H1 (cell line): Measurements from ENCODE around the gene OR1M1. TPM values are rescaled to one million over a fixed set of nuclear protein-coding genes. Genes with fewer than 3 reads are reported as not detected.

ENCODE experiments used
- CTCF ChIA-PET: fragments of 300-600 bp; sonication (Branson Sonifier 250); formaldehyde crosslinking; loops from one replicate; lab custom pipeline; 2021; ENCODE audit not compliant: partially characterized antibody; lab: Charles Lee
- POLR2A ChIA-PET: fragments of 300-600 bp; sonication (Branson Sonifier 250); formaldehyde crosslinking; loops from one replicate; lab custom pipeline; 2021; ENCODE audit warnings: inconsistent platforms; ENCODE audit not compliant: partially characterized antibody; lab: Charles Lee
- DNase-seq, 2 experiments: peaks; one replicate each; pipeline versions ENCODE4 v3.0.0 to v3.0.0-alpha.2; 2010 to 2022; ENCODE audit warnings: low spot score in 2 of 2, low read depth in 1 of 2, mixed read lengths in 1 of 2
- FAIRE-seq: peaks from 2 replicates; lab custom pipeline; 2011; peaks lifted over from hg19 to GRCh38; lab: Jason Lieb, UNC
- H2AFZ ChIP-seq: 2 replicates; pipeline ENCODE4 v1.8.1; 2012; ENCODE audit warnings: low read length, inconsistent platforms
- H2AK5ac ChIP-seq: 2 replicates; pipeline ENCODE4 v1.6.1; 2013; ENCODE audit warnings: low read depth, low read length
- H2BK120ac ChIP-seq: replicated peaks from 2 replicates; pipeline ENCODE3; 2013; ENCODE audit warnings: low read depth, low read length, inconsistent platforms
- H2BK12ac ChIP-seq: 2 replicates; pipeline ENCODE4 v1.6.1; 2013; ENCODE audit warnings: low read depth, low read length
- H2BK15ac ChIP-seq: 2 replicates; pipeline ENCODE4 v1.6.1; 2013; ENCODE audit warnings: low read length
- H2BK20ac ChIP-seq: 2 replicates; pipeline ENCODE4 v1.6.1; 2013; ENCODE audit warnings: low read length
- H2BK5ac ChIP-seq: 2 replicates; pipeline ENCODE4 v1.6.1; 2013; ENCODE audit warnings: low read depth, low read length
- H3K14ac ChIP-seq: 2 replicates; pipeline ENCODE4 v1.6.1; 2013; ENCODE audit warnings: inconsistent platforms; ENCODE audit not compliant: insufficient read length
- H3K18ac ChIP-seq: 2 replicates; pipeline ENCODE4 v1.6.1; 2013; ENCODE audit warnings: low read length; ENCODE audit errors: extremely low read depth
- H3K23ac ChIP-seq: 2 replicates; pipeline ENCODE4 v1.6.1; 2013; ENCODE audit warnings: inconsistent platforms; ENCODE audit not compliant: insufficient read length
- H3K23me2 ChIP-seq: 2 replicates; pipeline ENCODE4 v1.6.1; 2013; ENCODE audit warnings: low read depth, low read length
- H3K27ac ChIP-seq: 2 replicates; pipeline ENCODE4 v1.6.1; 2011; ENCODE audit warnings: low read depth, low read length, inconsistent platforms
- H3K27me3 ChIP-seq, 4 experiments: replicated peaks in 1 of 4; 1 replicate in 1 of 4; 2 replicates in 3 of 4; pipeline versions ENCODE4 v1.6.1 to v1.8.1; 2011 to 2013; ENCODE audit warnings: low read length in 3 of 4, mild to moderate bottlenecking in 3 of 4, inconsistent platforms in 2 of 4, mixed read lengths in 2 of 4, moderate library complexity in 1 of 4; ENCODE audit not compliant: control insufficient read depth in 3 of 4, insufficient read depth in 3 of 4; ENCODE audit errors: extremely low read depth in 1 of 4
- H3K36me3 ChIP-seq, 4 experiments: 2 replicates each; pipeline versions ENCODE4 v1.6.1 to v1.8.1; 2011 to 2013; ENCODE audit warnings: mild to moderate bottlenecking in 4 of 4, low read length in 3 of 4, moderate library complexity in 2 of 4, control low read depth in 1 of 4, inconsistent platforms in 1 of 4; ENCODE audit not compliant: insufficient read depth in 4 of 4, control insufficient read depth in 2 of 4
- H3K4ac ChIP-seq: replicated peaks from 2 replicates; pipeline ENCODE3; 2013; ENCODE audit warnings: low read length, low read depth, mixed read lengths, inconsistent platforms; ENCODE audit not compliant: insufficient read length
- H3K4me1 ChIP-seq, 4 experiments: replicated peaks in 1 of 4; 1 replicate in 1 of 4; 2 replicates in 3 of 4; pipeline versions ENCODE4 v1.6.1 to v1.8.1; 2011 to 2013; ENCODE audit warnings: low read length in 3 of 4, inconsistent platforms in 2 of 4, mixed read lengths in 1 of 4; ENCODE audit not compliant: insufficient read depth in 4 of 4, control insufficient read depth in 3 of 4
- H3K4me2 ChIP-seq, 2 experiments: 2 replicates each; pipeline versions ENCODE4 v1.6.1 to v1.8.1; 2011 to 2013; ENCODE audit warnings: low read depth in 2 of 2, low read length in 2 of 2, control low read depth in 1 of 2, inconsistent platforms in 1 of 2, mild to moderate bottlenecking in 1 of 2; ENCODE audit not compliant: insufficient read depth in 1 of 2
- H3K4me3 ChIP-seq, 4 experiments: fragments of 200-600, 300-600 bp in 1 of 4; sonication (generic), shearing (Covaris generic), sonication (Bioruptor Twin) in 1 of 4; 2 replicates each; pipeline versions ENCODE4 v1.5.1 to v1.8.1; 2011 to 2016; ENCODE audit warnings: low read length in 4 of 4, low read depth in 3 of 4, control low read depth in 2 of 4, inconsistent platforms in 2 of 4, mild to moderate bottlenecking in 2 of 4, mixed read lengths in 1 of 4, moderate library complexity in 1 of 4; ENCODE audit not compliant: insufficient read depth in 2 of 4; ENCODE audit errors: extremely low read depth in 1 of 4
- H3K56ac ChIP-seq: replicated peaks from 2 replicates; pipeline ENCODE3; 2013; ENCODE audit warnings: low read depth, mild to moderate bottlenecking, mixed read lengths, low read length, inconsistent platforms; ENCODE audit not compliant: insufficient read length
- H3K79me1 ChIP-seq: 2 replicates; pipeline ENCODE4 v1.6.1; 2013; ENCODE audit warnings: low read depth, low read length, control low read depth
- H3K79me2 ChIP-seq, 2 experiments: 2 replicates each; pipeline versions ENCODE4 v1.6.1 to v1.8.1; 2012 to 2013; ENCODE audit warnings: low read length in 2 of 2, mild to moderate bottlenecking in 2 of 2, inconsistent platforms in 1 of 2; ENCODE audit not compliant: insufficient read depth in 2 of 2, control insufficient read depth in 1 of 2
- H3K9ac ChIP-seq, 4 experiments: replicated peaks in 1 of 4; 1 replicate in 1 of 4; 2 replicates in 3 of 4; pipeline versions ENCODE4 v1.6.1 to v1.8.1; 2011 to 2013; ENCODE audit warnings: low read depth in 3 of 4, low read length in 3 of 4, control low read depth in 2 of 4, mild to moderate bottlenecking in 2 of 4, moderate library complexity in 2 of 4, inconsistent platforms in 1 of 4; ENCODE audit errors: extremely low read depth in 1 of 4
- H3K9me3 ChIP-seq, 2 experiments: 2 replicates each; pipeline versions ENCODE4 v1.6.1 to v1.8.1; 2012 to 2013; ENCODE audit warnings: mild to moderate bottlenecking in 2 of 2, moderate library complexity in 2 of 2, control low read depth in 1 of 2, inconsistent platforms in 1 of 2, low read depth in 1 of 2, low read length in 1 of 2, mixed read lengths in 1 of 2; ENCODE audit not compliant: insufficient read depth in 2 of 2
- H4K20me1 ChIP-seq, 2 experiments: replicated peaks in 1 of 2; 2 replicates each; pipeline versions ENCODE3 to v1.8.1; 2011 to 2013; ENCODE audit warnings: inconsistent platforms in 2 of 2, low read length in 2 of 2, mild to moderate bottlenecking in 1 of 2; ENCODE audit not compliant: insufficient read depth in 2 of 2, control insufficient read depth in 1 of 2
- H4K5ac ChIP-seq: 2 replicates; pipeline ENCODE4 v1.6.1; 2013; ENCODE audit warnings: low read length, low read depth, mixed read lengths, inconsistent platforms; ENCODE audit not compliant: insufficient read length
- H4K8ac ChIP-seq: 2 replicates; pipeline ENCODE4 v1.8.0; 2013; ENCODE audit warnings: mild to moderate bottlenecking, moderate library complexity, low read length, inconsistent platforms; ENCODE audit not compliant: insufficient read depth; ENCODE audit errors: extremely low read depth
- H4K91ac ChIP-seq: replicated peaks from 2 replicates; pipeline ENCODE3; 2013; ENCODE audit warnings: low read length, mixed read lengths, inconsistent platforms; ENCODE audit not compliant: insufficient read length
- ATF2 ChIP-seq: IDR thresholded peaks from 2 replicates; pipeline ENCODE4 v1.6.1; 2012; ENCODE audit warnings: low read length, inconsistent platforms
- CTCF ChIP-seq, 3 experiments: IDR thresholded peaks; 1 replicate in 2 of 3; 2 replicates in 1 of 3; pipeline versions ENCODE4 v1.5.1 to v1.6.1; 2011; ENCODE audit warnings: low read length in 3 of 3, mild to moderate bottlenecking in 3 of 3, inconsistent platforms in 2 of 3, low read depth in 1 of 3, moderate library complexity in 1 of 3; ENCODE audit not compliant: insufficient read depth in 1 of 3; ENCODE audit errors: control extremely low read depth in 1 of 3
- NRF1 ChIP-seq: IDR thresholded peaks from 2 replicates; pipeline ENCODE4 v1.6.1; 2011; ENCODE audit warnings: mild to moderate bottlenecking, low read depth, low read length, improper control_type of control experiment
- POLR2AphosphoS5 ChIP-seq: IDR thresholded peaks from 2 replicates; pipeline ENCODE4 v1.6.1; 2011; ENCODE audit warnings: low read depth, low read length
- POU5F1 ChIP-seq: IDR thresholded peaks from 2 replicates; pipeline ENCODE4 v1.6.1; 2011; ENCODE audit warnings: low read depth, mild to moderate bottlenecking, low read length, moderate library complexity
- RXRA ChIP-seq: IDR thresholded peaks from 2 replicates; pipeline ENCODE4 v1.6.1; 2011; ENCODE audit warnings: low read depth, mild to moderate bottlenecking, low read length, moderate library complexity; ENCODE audit not compliant: insufficient read depth
- SIN3A ChIP-seq, 2 experiments: IDR thresholded peaks in 1 of 2; conservative IDR thresholded peaks in 1 of 2; 2 replicates each; pipeline ENCODE4 v1.6.1; 2011 to 2012; ENCODE audit warnings: low read length in 2 of 2, improper control_type of control experiment in 1 of 2, low read depth in 1 of 2, mild to moderate bottlenecking in 1 of 2
- SP1 ChIP-seq: IDR thresholded peaks from 2 replicates; pipeline ENCODE4 v1.6.1; 2011; ENCODE audit warnings: low read depth, low read length
- WGBS, 2 experiments: shearing (Covaris generic) in 1 of 2; methylation state at CpG; one replicate each; pipeline versions ENCODE4 v1.1.6 to v1.1.7; 2013 to 2015; ENCODE audit warnings: low lambda C conversion rate in 2 of 2, mixed read lengths in 2 of 2, inconsistent platforms in 1 of 2, low coverage in 1 of 2, missing lambda C conversion rate in 1 of 2; ENCODE audit not compliant: insufficient replicate concordance in 2 of 2, insufficient coverage in 1 of 2, insufficient read length in 1 of 2; ENCODE audit errors: extremely low coverage in 1 of 2, missing lambda C conversion rate in 1 of 2; 5-methylcytosine and 5-hydroxymethylcytosine counted together
- polyA plus RNA-seq, 7 experiments: library from polyadenylated mRNA; depleted of rRNA in 3 of 7; stranded (reverse) in 5 of 7; unstranded in 2 of 7; fragments of >200 nt in 5 of 7; fragments of 200-250 nt in 2 of 7; gene quantifications; 1 replicate in 5 of 7; 2 replicates in 1 of 7; 4 replicates in 1 of 7; pipeline versions ENCODE4 v1.2.1 to v1.2.3, GENCODE V29; 2011 to 2013; ENCODE audit warnings: missing spikeins in 2 of 7, mixed read lengths in 2 of 7
- total RNA-seq: library from RNA; stranded (reverse); fragmentation: NEBNext Ultra II Directional; extraction: Animal tissue kit (Norgen Biotek cat#: 25700); gene quantifications from 2 replicates; pipeline ENCODE4 v1.2.1, GENCODE V29; 2021

The OR1M1 gene
- total and polyA plus RNA-seq, 2 of the 8 experiments (the other 6 are each of a cell fraction or from before 2014, with no cell fraction given), result 0.12 TPM; not detected in 1

GRCh38 chr19:9073806-9074205 lies 13.1 kb upstream of the OR1M1 start:
- no peaks in the 10 kb centered on the region for H3K79me2 ChIP-seq
- CTCF ChIA-PET, result no interaction called here
- no peaks in the 10 kb centered on the region for H3K36me3 ChIP-seq
- H3K27ac ChIP-seq, result no peak overlapping the region
- H3K18ac ChIP-seq, result no peak overlapping the region
- no peak overlapping the region; the same call in 1 of the 2 replicates for H2BK5ac ChIP-seq
- no peaks in the 10 kb centered on the region for H4K20me1 ChIP-seq
- no peak overlapping the region for H3K4ac ChIP-seq
- H3K14ac ChIP-seq, result no peak overlapping the region
- H3K23me2 ChIP-seq, result no peaks in the 10 kb centered on the region
- FAIRE-seq, result no peak
- H2AK5ac ChIP-seq, result no peak overlapping the region
- no peak overlapping the region for H3K56ac ChIP-seq
- peak overlapping the region; percentile 60 for H4K5ac ChIP-seq
- no peak overlapping the region for H4K91ac ChIP-seq
- no peak overlapping the region for H2BK15ac ChIP-seq
- POLR2A ChIA-PET, result no interaction called here
- DNase-seq, result no peak
- no peak overlapping the region for H3K9ac ChIP-seq
- H3K4me3 ChIP-seq, result no peak overlapping the region; a peak in 1 of 8 replicates
- 43% methylated on average over 6 of the region's 6 CpGs; no CpG with 5 or more reads in 1 of the 2 experiments for WGBS, 2 experiments
- no peak overlapping the region for H3K23ac ChIP-seq
- peak overlapping the region; percentile 10 to 23; a peak in 3 of 4 replicates for H3K4me2 ChIP-seq
- peak overlapping the region; percentile 92 for H2BK120ac ChIP-seq
- peak overlapping the region; percentile 29; the same call in 1 of the 2 replicates for H2BK20ac ChIP-seq
- no peaks in the 10 kb centered on the region for H3K79me1 ChIP-seq
- no peak overlapping the region for H4K8ac ChIP-seq
- H3K27me3 ChIP-seq, result no peaks in the 10 kb centered on the region
- H3K4me1 ChIP-seq, result peaks cover 7 to 15% (median 10%) of the 10 kb centered on the region in 4 experiments
- H2BK12ac ChIP-seq, result 0 out of 2 replicates have a peak overlapping the region, but pooled peaks have one; percentile 40
- H2AFZ ChIP-seq, result 0 out of 2 replicates have a peak overlapping the region, but pooled peaks have one; percentile 29
- no peaks in the 10 kb centered on the region for H3K9me3 ChIP-seq
- no peak for TF ChIP-seq NRF1
- no peak for TF ChIP-seq RXRA
- no peak for TF ChIP-seq POLR2AphosphoS5
- TF ChIP-seq ATF2, result no peak
- TF ChIP-seq CTCF (IDR thresholded peaks at IDR 0.05; ENCODE audit: control extremely low read depth in 1 of 3, insufficient read depth in 1 of 3, low read depth in 1 of 3, low read length in 3 of 3), result no peak
- no peak for TF ChIP-seq SIN3A (conservative IDR thresholded peaks at IDR 0.05 in 1 of 2, IDR thresholded peaks at IDR 0.05 in 1 of 2; ENCODE audit: low read depth in 1 of 2, low read length in 2 of 2)
- TF ChIP-seq SP1, result no peak
- TF ChIP-seq POU5F1, result no peak
